Dendritic cell treated with granulocyte-macrophage colony-stimulating factor and Interleukin-4, amounts not matched to agents 40 ng/mL and 50 ng/mL, for 4 days (primary cell): Measurements from ENCODE around the gene POLR3C.
"Not testable (repeated sequence)": the region's sequence is repeated elsewhere in the genome, so short reads cannot be mapped to it uniquely, and the experiment has no call there.

ENCODE experiments used
- H3K27ac Mint-ChIP-seq: one replicate; pipeline ENCODE4 v1.8.0; 2022; ENCODE audit warnings: mild to moderate bottlenecking, mixed read lengths
- H3K27me3 Mint-ChIP-seq: one replicate; pipeline ENCODE4 v1.8.0; 2022; ENCODE audit warnings: mild to moderate bottlenecking, mixed read lengths
- H3K36me3 Mint-ChIP-seq: one replicate; pipeline ENCODE4 v1.8.0; 2022; ENCODE audit warnings: low read depth, mixed read lengths
- H3K4me1 Mint-ChIP-seq: one replicate; pipeline ENCODE4 v1.8.0; 2022; ENCODE audit warnings: low read depth, mixed read lengths
- H3K4me3 Mint-ChIP-seq: one replicate; pipeline ENCODE4 v1.8.0; 2022; ENCODE audit warnings: mild to moderate bottlenecking, moderate library complexity, mixed read lengths
- H3K9me3 Mint-ChIP-seq: one replicate; pipeline ENCODE4 v1.8.0; 2022; ENCODE audit warnings: mixed read lengths
- intact Hi-C: fragments of 100-400 bp; cut with micrococcal nuclease; formaldehyde crosslinking; loops from one replicate; pipeline ENCODE4 v1.15.0; 2022

POLR3C gene, protein sequence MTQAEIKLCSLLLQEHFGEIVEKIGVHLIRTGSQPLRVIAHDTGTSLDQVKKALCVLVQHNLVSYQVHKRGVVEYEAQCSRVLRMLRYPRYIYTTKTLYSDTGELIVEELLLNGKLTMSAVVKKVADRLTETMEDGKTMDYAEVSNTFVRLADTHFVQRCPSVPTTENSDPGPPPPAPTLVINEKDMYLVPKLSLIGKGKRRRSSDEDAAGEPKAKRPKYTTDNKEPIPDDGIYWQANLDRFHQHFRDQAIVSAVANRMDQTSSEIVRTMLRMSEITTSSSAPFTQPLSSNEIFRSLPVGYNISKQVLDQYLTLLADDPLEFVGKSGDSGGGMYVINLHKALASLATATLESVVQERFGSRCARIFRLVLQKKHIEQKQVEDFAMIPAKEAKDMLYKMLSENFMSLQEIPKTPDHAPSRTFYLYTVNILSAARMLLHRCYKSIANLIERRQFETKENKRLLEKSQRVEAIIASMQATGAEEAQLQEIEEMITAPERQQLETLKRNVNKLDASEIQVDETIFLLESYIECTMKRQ

DNA sequence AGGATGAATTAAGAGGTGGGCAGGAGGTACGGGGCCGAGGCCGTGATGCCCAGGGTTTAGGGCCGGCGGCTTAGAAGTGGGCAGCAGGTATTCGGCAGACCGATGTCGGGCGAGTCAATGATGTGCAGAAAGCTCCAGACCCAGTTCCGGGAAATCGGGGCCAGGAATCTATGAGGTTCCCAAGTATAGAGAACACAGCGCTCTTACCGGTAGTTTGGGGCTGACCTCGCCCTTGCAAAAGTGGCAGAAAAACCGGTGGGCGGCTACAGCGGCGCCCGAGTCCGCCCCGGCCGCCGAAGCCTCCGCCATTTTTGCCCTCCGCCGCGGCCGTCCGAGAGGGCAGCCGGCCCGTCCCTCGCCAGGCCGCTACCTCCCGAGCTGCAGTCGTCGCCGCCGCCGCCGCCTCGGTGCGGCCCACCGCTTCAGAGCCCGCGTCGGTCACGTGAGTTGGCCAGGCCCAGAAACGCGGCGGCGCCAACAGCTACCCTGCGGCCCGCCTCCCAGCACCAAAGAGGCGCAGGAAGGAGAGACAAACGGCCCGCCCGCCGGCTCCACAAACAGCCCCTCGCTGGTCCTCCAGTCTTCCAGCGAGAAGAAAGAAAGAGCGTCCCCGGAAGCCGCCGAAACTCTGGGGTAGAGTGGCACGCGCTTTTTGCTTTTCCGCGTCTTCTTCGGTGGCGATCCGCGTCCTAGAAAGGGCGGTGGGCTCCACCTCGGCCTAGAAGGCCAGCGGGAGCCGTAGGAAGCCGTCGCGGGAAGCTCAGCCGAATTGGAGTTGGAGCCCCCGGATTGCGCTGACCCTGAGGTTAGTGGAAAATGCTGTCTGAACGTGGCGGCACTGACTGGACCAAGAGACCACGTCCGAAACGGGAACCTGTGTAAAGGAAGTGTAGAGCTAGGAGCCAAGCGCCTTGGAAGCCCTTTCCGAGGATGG lies at the start of gene POLR3C, which contains the start of gene RNF115:
Gene POLR3C (plus strand): TSS at position 636 of the 934 bp plus-strand sequence. CDS start 1,577 bp downstream, outside the sequence.
Gene RNF115 (minus strand): TSS at position 531 of the 934 bp plus-strand sequence. CDS start 222 bp downstream, at position 309.
- peaks cover 62% of the 10 kb centered on the region for H3K36me3 Mint-ChIP-seq
- H3K4me3 Mint-ChIP-seq: peak within 1 kb of the TSS; percentile 95
- H3K27ac Mint-ChIP-seq: peak within 1 kb of the TSS; percentile 98
- intact Hi-C loops: no loop called here
- no peaks in the 10 kb centered on the region for H3K27me3 Mint-ChIP-seq
- no peaks in the 10 kb centered on the region for H3K9me3 Mint-ChIP-seq
- H3K4me1 Mint-ChIP-seq: peaks cover 28% of the 10 kb centered on the region

DNA sequence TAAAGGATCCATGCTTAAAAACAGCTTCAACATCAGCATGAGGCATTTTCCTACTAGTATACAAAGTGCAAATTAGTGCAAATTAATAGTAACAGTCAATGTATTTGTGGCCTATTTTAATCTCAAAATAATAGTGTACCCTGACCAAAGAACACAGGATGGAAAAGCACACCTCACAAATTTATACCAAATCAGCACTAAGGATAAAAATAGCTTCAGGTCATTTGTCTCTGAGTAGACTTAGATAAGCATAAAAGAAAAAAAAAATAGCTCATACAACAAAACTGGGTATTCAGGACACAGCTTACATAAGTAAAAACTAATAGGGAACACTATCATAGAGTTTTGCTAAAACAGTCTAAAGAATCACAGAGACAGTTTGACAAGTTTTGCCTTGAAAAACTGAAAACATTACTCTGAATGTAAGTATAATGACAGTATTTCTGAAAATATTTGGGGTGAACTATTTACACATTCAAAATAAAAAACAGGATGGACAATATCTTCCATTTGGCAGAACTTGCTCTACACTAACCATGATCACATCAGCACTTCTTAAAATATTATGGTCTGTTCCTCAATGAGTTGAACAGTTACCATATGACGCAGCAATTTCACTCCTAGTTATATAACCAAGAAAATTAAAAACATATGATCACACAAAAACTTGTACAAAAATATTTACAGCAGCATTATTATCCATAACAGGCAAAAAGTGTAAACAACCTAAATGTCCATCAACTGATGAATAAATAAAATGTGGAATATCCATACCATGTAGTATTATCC lies 46.4 kb upstream of the POLR3C start:
- Mint-ChIP-seq H3K27ac (no peak overlapping the region), H3K27me3 (no peaks in the 10 kb centered on the region), H3K9me3 (no peaks in the 10 kb centered on the region), H3K36me3 (peaks cover 48% of the 10 kb centered on the region), H3K4me1 (no peaks in the 10 kb centered on the region), H3K4me3 (no peak overlapping the region)
- intact Hi-C loops: no loop called here

DNA sequence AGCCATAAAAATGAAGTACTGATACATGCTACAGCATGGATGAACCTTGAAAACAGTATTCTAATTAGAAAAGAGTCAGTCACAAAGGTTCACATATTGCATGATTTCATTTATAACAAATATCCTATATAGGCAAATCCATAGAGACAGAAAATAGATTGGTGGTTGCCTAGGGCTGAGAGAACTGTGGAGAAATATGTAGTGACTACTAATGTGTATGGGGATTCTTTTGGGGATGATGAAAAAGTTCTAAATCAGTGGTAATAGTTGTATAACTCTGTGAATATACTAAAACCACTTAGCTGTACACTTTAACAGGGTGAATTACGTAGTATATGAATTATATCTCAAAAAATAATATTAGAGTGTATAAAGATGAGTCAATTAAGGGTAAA lies 45.9 kb upstream of the POLR3C start:
- Mint-ChIP-seq H3K4me3 (no peak overlapping the region), H3K27me3 (no peaks in the 10 kb centered on the region), H3K9me3 (no peaks in the 10 kb centered on the region), H3K36me3 (peaks cover 43% of the 10 kb centered on the region), H3K4me1 (no peaks in the 10 kb centered on the region), H3K27ac (no peak overlapping the region)
- intact Hi-C loops: no loop called here

DNA sequence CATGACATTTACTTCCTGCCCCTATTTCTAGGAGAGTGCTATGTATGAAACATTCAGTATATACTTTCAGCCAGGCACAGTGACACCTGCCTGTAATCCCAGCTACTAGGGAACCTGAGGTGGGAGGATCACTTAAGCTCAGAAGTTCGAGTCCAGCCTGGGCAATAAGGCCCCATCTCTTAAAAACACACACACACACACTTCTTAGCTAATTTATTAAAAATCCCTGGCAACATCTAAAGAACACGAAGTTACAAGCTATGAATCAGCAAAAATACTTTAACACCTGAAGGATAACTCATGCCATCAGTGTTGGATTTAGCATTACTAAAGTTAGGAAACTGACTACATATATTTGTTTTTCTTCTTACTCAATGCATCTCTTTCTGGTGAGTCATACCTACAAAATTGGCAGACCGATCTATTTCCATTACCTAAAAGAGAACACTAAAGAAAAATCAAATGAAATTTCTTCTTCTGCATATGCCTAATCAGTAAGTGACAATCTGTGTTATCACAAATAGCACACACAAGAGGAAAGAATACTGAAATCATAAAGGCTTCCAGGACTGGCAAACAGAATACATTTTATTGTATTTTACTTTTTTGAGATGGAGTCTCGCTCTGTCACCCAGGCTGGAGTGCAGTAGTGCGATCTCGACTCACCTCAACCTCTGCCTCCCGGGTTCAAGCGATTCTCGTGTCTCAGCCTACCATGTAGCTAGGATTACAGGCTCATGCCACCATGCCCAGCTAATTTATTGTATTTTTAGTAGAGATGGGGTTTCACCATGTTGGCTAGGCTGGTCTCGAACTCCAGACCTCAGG lies 41.5 kb upstream of the POLR3C start:
- intact Hi-C loops: no loop called here
- no peak overlapping the region for H3K4me3 Mint-ChIP-seq
- H3K36me3 Mint-ChIP-seq: peaks cover 49% of the 10 kb centered on the region
- H3K4me1 Mint-ChIP-seq: peaks cover 6% of the 10 kb centered on the region
- no peaks in the 10 kb centered on the region for H3K27me3 Mint-ChIP-seq
- no peak overlapping the region for H3K27ac Mint-ChIP-seq
- H3K9me3 Mint-ChIP-seq: no peaks in the 10 kb centered on the region

DNA sequence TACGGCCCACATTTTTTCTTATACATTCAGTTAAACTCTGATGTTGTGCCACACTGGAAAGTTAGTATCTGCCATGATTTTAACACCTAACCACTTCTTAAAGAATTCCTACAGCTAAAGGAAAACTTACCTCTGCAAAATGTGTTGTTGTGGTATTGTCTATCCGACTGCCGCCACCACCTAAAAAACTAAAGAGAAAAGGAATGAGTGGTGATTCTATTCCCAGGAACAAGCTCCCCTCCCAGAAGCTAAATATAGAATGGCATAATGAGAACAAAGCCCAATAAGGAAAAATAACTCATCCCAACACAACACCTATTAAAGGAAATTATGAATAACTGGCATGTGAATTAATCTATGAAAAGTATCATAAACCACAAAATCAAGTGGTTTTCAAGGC lies 39.6 kb upstream of the POLR3C start:
- H3K4me1 Mint-ChIP-seq: peaks cover 6% of the 10 kb centered on the region
- H3K27me3 Mint-ChIP-seq: no peaks in the 10 kb centered on the region
- no peak overlapping the region for H3K4me3 Mint-ChIP-seq
- no peaks in the 10 kb centered on the region for H3K9me3 Mint-ChIP-seq
- no peak overlapping the region for H3K27ac Mint-ChIP-seq
- intact Hi-C loops: no loop called here
- H3K36me3 Mint-ChIP-seq: peaks cover 63% of the 10 kb centered on the region

DNA sequence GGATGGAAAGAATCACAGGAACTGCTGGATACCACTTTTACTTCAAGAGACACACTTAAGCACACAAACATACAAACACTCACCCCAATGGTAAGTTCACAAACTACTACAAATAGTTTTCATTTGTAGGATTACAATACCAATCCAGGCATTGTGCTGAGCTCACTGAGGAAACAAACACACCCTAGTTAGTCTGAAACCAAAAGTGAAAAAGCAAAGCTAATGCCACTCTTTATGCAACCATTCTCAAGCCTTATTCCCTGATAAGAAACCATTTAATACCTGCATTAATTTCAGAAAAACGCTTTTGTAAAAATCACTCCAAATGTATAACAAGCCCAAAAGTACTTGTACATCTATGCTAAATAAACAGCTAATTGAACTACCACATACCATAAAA lies 38.5 kb upstream of the POLR3C start:
- no peaks in the 10 kb centered on the region for H3K27me3 Mint-ChIP-seq
- no peak overlapping the region for H3K4me3 Mint-ChIP-seq
- no peak overlapping the region for H3K27ac Mint-ChIP-seq
- peaks cover 53% of the 10 kb centered on the region for H3K36me3 Mint-ChIP-seq
- H3K9me3 Mint-ChIP-seq: no peaks in the 10 kb centered on the region
- peaks cover 6% of the 10 kb centered on the region for H3K4me1 Mint-ChIP-seq
- intact Hi-C loops: no loop called here

DNA sequence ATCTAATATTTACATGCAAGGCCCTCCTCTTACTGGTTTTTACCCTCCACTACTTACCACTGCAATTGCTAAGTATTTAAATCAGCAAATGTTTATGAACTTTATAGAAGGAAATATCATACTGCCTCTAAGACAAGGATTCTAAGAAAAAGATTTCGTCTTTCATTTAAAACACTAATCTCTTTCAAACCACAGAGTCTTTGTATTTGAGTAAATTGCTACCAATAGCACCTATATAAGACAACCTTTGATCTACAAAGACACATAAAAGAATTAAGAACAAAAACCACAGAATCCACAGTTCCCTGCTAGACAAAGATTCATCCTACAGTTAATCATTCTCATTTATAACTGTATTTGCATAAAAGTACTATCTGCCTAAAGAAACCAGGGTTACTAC lies 37.7 kb upstream of the POLR3C start:
- Mint-ChIP-seq H3K4me3 (no peak overlapping the region), H3K9me3 (no peaks in the 10 kb centered on the region), H3K36me3 (peaks cover 46% of the 10 kb centered on the region), H3K4me1 (peaks cover 6% of the 10 kb centered on the region), H3K27me3 (no peaks in the 10 kb centered on the region), H3K27ac (no peak overlapping the region)
- intact Hi-C loops: no loop called here

DNA sequence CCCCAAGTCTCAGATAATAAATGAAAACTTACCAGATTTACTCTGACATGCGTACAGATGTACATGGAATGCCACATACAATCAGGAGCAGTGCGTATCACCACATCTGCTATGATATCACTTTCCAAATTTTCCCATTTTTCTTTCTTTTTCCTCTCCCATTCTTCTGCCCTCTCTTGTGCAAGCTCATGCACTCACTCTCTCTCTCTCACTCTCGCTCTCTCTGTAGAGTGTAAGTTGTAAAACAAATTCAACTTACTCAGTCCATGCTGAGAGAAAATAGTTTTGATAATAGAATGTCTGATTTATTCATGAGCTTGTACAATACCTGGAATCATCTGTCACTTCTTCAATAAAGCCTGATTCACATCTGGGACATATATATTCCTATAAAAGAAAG lies 35.4 kb upstream of the POLR3C start:
- H3K4me3 Mint-ChIP-seq: no peak overlapping the region
- H3K27me3 Mint-ChIP-seq: no peaks in the 10 kb centered on the region
- intact Hi-C loops: no loop called here
- peaks cover 6% of the 10 kb centered on the region for H3K4me1 Mint-ChIP-seq
- H3K9me3 Mint-ChIP-seq: no peaks in the 10 kb centered on the region
- no peak overlapping the region for H3K27ac Mint-ChIP-seq
- H3K36me3 Mint-ChIP-seq: peaks cover 51% of the 10 kb centered on the region

DNA sequence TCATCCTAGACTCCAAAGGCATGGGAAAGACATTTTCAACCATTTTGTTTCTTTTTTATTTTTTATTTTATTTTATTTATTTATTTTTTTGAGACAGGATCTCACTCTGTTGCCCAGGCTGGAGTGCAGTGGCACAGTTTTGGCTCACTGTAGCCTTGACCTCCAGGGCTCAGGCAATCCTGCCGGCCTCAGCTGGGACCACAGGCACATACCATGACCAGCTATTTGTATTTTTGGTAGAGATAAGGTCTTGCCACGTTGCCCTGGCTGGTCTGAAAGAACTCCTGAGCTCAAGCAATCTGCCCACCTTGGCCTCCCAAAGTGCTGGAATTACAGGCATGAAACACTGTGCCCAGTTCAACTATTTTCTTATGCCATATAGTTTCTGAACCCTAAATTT lies 32.1 kb upstream of the POLR3C start:
- H3K4me3 Mint-ChIP-seq, H3K4me1 Mint-ChIP-seq, H3K27me3 Mint-ChIP-seq, intact Hi-C loops, H3K27ac Mint-ChIP-seq: not testable (repeated sequence)
- peaks cover 21% of the 10 kb centered on the region for H3K9me3 Mint-ChIP-seq
- H3K36me3 Mint-ChIP-seq: peaks cover 66% of the 10 kb centered on the region

DNA sequence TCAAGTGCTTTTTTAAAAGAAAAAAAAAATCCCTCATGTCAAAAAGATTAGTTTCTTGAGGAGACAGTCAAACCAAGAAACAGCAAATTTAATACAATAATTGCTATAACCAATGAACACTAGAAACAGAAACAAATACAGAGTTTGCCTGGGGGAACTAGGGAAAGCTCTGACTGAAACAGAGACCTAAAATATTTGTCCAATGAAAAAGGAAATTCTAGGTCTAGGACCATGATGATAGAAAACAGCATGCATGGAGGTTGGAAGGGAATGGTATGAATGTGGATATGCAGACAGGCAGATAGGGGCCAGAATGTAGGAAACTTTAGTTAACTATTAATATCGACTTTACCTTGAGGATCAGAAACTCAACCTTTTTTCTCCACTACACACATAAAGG lies 31.5 kb upstream of the POLR3C start:
- H3K36me3 Mint-ChIP-seq: peaks cover 69% of the 10 kb centered on the region
- intact Hi-C loops: no loop called here
- H3K27me3 Mint-ChIP-seq: no peaks in the 10 kb centered on the region
- no peak overlapping the region for H3K4me3 Mint-ChIP-seq
- peaks cover 27% of the 10 kb centered on the region for H3K9me3 Mint-ChIP-seq
- H3K4me1 Mint-ChIP-seq: peaks cover 7% of the 10 kb centered on the region
- H3K27ac Mint-ChIP-seq: no peak overlapping the region

DNA sequence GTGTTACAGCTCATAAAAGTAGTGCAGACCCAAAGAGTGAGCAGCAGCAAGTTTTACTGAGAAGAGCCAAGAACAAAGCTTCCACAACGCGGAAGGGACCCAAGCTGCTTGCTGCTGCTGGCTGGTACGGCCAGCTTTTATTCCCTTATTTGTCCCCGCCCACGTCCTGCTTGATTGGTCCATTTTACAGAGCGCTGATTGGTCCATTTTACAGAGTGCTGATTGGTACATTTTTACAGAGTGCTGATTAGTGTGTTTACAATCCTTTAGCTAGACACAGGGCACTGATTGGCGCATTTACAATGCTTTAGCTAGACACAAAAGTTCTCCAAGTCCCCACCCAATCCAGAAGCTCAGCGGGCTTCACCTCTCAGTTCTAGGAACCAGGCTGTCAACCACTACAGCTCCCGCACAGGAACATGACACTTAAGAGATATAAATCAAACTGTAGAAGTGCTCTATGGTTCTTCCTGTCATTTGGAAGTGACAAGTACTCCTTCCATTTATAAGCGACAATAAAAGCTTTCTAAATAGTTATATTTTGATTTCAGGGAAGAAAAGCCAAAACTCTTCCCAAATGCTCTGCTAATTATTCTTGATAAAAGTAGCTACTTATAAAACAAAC lies 28.6 kb upstream of the POLR3C start:
- no peak overlapping the region for H3K27ac Mint-ChIP-seq
- H3K9me3 Mint-ChIP-seq: peaks cover 44% of the 10 kb centered on the region
- H3K27me3 Mint-ChIP-seq: no peaks in the 10 kb centered on the region
- no peak overlapping the region for H3K4me3 Mint-ChIP-seq
- intact Hi-C loops: no loop called here
- H3K36me3 Mint-ChIP-seq: peaks cover 72% of the 10 kb centered on the region
- H3K4me1 Mint-ChIP-seq: peaks cover 7% of the 10 kb centered on the region

DNA sequence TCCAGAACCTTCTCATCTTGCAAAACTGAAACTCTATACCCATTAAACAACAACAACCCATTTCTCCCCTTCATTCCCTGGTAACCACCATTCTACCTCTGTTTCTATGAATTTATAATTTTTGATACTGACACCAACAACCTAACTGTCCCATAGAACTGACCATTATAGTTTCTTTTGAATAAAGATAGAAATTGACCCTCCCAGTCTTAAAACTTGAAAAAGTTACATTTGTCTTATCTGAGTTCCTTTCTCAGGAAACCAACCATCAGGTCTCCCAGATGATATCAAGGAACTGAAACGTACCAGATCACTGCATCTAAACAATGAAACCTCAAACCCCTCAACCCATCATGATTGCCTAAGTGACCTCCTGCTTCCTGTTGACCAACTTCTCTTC lies 27.2 kb upstream of the POLR3C start:
- Mint-ChIP-seq H3K4me3 (no peak overlapping the region), H3K36me3 (peaks cover 72% of the 10 kb centered on the region), H3K4me1 (peaks cover 7% of the 10 kb centered on the region), H3K27ac (no peak overlapping the region), H3K27me3 (no peaks in the 10 kb centered on the region), H3K9me3 (peaks cover 44% of the 10 kb centered on the region)
- intact Hi-C loops: no loop called here
